ENCODE results near the gene DNAJC11.
"Not testable (repeated sequence)": the region's sequence is repeated elsewhere in the genome, so short reads cannot be mapped to it uniquely, and the experiment has no call there.

Gene DNAJC11

GRCh38 chr1:6743189-6744101 lies 41.8 kb upstream of the DNAJC11 start:
- H3K4me3 ChIP-seq (ENCODE audit: insufficient read depth in 1 of 2, low read depth in 1 of 2, low read length in 2 of 2) = peak overlapping the region in 1 of 2 experiments; percentile 40
- peaks cover 0 to 12% of the 10 kb centered on the region in 2 experiments for H3K27me3 ChIP-seq (ENCODE audit: control insufficient read depth in 1 of 2, insufficient read depth in 1 of 2, low read length in 2 of 2)
- no peak overlapping the region for H4K8ac ChIP-seq (ENCODE audit: low read length)
- no peaks in the 10 kb centered on the region for H3K79me1 ChIP-seq (replicated peaks; ENCODE audit: low read length, poor library complexity, severe bottlenecking)
- H3K18ac ChIP-seq (ENCODE audit: low read depth in 1 of 2, low read length in 2 of 2) = peak overlapping the region in 1 of 2 experiments; percentile 85
- H3K27ac ChIP-seq (ENCODE audit: low read length, poor library complexity, severe bottlenecking) = peak overlapping the region; percentile 86
- no peaks in the 10 kb centered on the region for H3K9me3 ChIP-seq (ENCODE audit: control insufficient read depth, low read length)
- H2AK5ac ChIP-seq (ENCODE audit: low read length, severe bottlenecking) = no peak overlapping the region
- peak overlapping the region; percentile 4 for H3K4me2 ChIP-seq (ENCODE audit: low read length, poor library complexity, severe bottlenecking)
- H2BK15ac ChIP-seq (ENCODE audit: low read depth, poor library complexity, severe bottlenecking) = no peak overlapping the region
- peak; percentile 68 for DNase-seq
- H2BK12ac ChIP-seq (ENCODE audit: low read length in 2 of 2) = peak overlapping the region in 1 of 2 experiments; percentile 80
- H3K4ac ChIP-seq (ENCODE audit: low read depth in 1 of 2, low read length in 2 of 2) = no peak overlapping the region
- peak overlapping the region; percentile 89 for H2AFZ ChIP-seq (ENCODE audit: low read depth, low read length)
- 79% methylated on average over 19 of the region's 20 CpGs for WGBS
- H3K14ac ChIP-seq (ENCODE audit: low read length in 2 of 2) = no peak overlapping the region
- peak overlapping the region; percentile 84 for H3K9ac ChIP-seq (ENCODE audit: low read length)
- H3K23ac ChIP-seq (ENCODE audit: low read length in 2 of 2) = peak overlapping the region in 1 of 2 experiments; percentile 31
- no peaks in the 10 kb centered on the region for H3K36me3 ChIP-seq (ENCODE audit: control insufficient read depth in 1 of 2, insufficient read depth in 2 of 2, low read depth in 1 of 2, low read length in 2 of 2)
- no peak overlapping the region for H2BK120ac ChIP-seq (ENCODE audit: low read depth, low read length)
- H2BK5ac ChIP-seq (ENCODE audit: low read depth, low read length, poor library complexity, severe bottlenecking) = no peak overlapping the region
- H4K91ac ChIP-seq (ENCODE audit: low read length) = peak overlapping the region; percentile 18
- peaks cover 14% of the 10 kb centered on the region for H3K4me1 ChIP-seq (ENCODE audit: control insufficient read depth, insufficient read depth, low read depth, low read length)

DNA sequence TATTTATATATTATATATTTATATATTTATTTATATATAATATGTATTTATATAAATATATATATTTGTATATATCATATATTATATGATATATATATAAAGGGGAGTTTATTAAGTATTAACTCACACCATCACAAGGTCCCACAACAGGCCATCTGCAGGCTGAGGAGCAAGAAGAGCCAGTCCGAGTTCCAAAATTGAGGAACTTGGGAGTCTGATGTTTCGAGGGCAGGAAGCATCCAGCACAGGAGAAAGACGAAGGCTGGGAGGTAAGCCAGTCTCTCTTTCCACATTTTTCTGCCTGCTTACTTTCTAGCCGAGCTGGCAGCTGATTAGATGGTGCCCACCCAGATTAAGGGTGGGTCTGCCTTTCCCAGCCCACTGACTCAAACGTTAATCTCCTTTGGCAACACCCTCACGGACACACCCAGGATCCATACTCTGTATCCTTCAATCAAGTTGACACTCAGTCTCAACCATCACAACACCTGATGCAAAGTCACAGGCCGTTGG lies 41.1 kb upstream of the DNAJC11 start:
- not testable (repeated sequence) for H2BK5ac ChIP-seq (ENCODE audit: low read depth, low read length, poor library complexity, severe bottlenecking); H2BK15ac ChIP-seq (ENCODE audit: low read depth, poor library complexity, severe bottlenecking); H2AFZ ChIP-seq (ENCODE audit: low read depth, low read length); H3K36me3 ChIP-seq (ENCODE audit: control insufficient read depth in 1 of 2, insufficient read depth in 2 of 2, low read depth in 1 of 2, low read length in 2 of 2); H2AK5ac ChIP-seq (ENCODE audit: low read length, severe bottlenecking); H4K8ac ChIP-seq (ENCODE audit: low read length); H2BK12ac ChIP-seq (ENCODE audit: low read length in 2 of 2); H3K4me2 ChIP-seq (ENCODE audit: low read length, poor library complexity, severe bottlenecking); H3K4me3 ChIP-seq (ENCODE audit: insufficient read depth in 1 of 2, low read depth in 1 of 2, low read length in 2 of 2); H3K4ac ChIP-seq (ENCODE audit: low read depth in 1 of 2, low read length in 2 of 2); H3K9me3 ChIP-seq (ENCODE audit: control insufficient read depth, low read length); H3K14ac ChIP-seq (ENCODE audit: low read length in 2 of 2); H3K27me3 ChIP-seq (ENCODE audit: control insufficient read depth in 1 of 2, insufficient read depth in 1 of 2, low read length in 2 of 2); H3K9ac ChIP-seq (ENCODE audit: low read length); H3K79me1 ChIP-seq (replicated peaks; ENCODE audit: low read length, poor library complexity, severe bottlenecking); H3K27ac ChIP-seq (ENCODE audit: low read length, poor library complexity, severe bottlenecking); H2BK120ac ChIP-seq (ENCODE audit: low read depth, low read length); DNase-seq
- 86% methylated on average over 7 of the region's 7 CpGs for WGBS
- peak overlapping the region in 1 of 2 experiments; percentile 31 for H3K23ac ChIP-seq (ENCODE audit: low read length in 2 of 2)
- H3K4me1 ChIP-seq (ENCODE audit: control insufficient read depth, insufficient read depth, low read depth, low read length) = peaks cover 14% of the 10 kb centered on the region
- peak overlapping the region; percentile 4 for H4K91ac ChIP-seq (ENCODE audit: low read length)
- H3K18ac ChIP-seq (ENCODE audit: low read depth in 1 of 2, low read length in 2 of 2) = peak overlapping the region in 1 of 2 experiments; percentile 26

DNA sequence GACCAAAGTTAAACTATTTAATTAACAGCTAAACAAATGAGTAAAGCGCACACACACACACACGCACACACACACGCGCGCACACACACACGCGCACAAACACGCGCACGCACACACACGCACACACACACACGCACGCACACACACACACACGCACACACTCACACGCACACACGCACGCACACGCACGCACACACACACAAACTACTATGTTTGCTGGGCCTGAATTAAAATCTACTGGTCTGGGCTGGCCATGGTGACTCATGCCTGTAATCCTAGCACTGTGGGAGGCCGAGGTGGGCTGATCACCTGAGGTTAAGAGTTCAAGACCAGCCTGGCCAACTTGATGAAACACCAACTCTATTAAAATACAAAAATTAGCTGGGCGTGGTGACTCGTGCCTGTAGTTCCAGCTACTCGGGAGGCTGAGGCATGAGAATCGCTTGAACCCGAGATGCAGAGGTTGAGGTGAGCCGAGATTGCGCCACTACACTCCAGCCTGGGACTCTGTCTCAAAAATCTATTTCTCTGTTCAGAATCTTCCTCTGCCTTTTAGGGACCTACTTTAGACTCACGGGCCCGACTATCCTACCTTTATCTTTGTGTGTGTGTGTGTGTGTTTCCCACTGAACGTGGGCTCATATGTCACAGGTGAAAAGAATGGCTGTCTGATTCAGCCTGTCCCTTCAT lies 37.5 kb upstream of the DNAJC11 start:
- H3K4ac ChIP-seq (ENCODE audit: low read depth in 1 of 2, low read length in 2 of 2) = no peak overlapping the region
- H3K4me2 ChIP-seq (ENCODE audit: low read length, poor library complexity, severe bottlenecking) = no peak overlapping the region
- H3K27ac ChIP-seq (ENCODE audit: low read length, poor library complexity, severe bottlenecking) = no peak overlapping the region

DNA sequence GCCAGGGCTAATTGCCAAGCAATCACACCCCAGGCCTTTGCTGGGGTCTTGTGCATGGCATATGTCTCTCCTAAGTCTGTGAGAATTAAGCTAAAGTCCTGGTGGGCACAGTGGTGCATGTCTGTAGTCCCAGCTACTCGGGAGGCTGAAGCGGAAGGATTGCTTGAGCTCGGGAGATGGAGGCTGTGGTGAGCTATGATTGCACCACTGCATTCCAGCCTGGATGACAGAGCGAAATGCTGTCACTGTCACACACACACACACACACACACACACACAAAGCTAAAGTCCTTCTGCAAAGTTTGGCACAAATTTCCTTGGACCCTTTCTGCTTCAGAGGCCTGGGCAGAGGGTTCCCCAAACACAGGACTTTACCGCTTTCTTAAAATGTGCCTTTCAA lies 31.3 kb upstream of the DNAJC11 start:
- Histone ChIP-seq H4K8ac (ENCODE audit: low read length) (no peak overlapping the region), H3K14ac (ENCODE audit: low read length in 2 of 2) (no peak overlapping the region), H3K4me1 (ENCODE audit: control insufficient read depth, insufficient read depth, low read depth, low read length) (no peaks in the 10 kb centered on the region), H2BK120ac (ENCODE audit: low read depth, low read length) (no peak overlapping the region), H3K4me2 (ENCODE audit: low read length, poor library complexity, severe bottlenecking) (no peak overlapping the region), H2BK5ac (ENCODE audit: low read depth, low read length, poor library complexity, severe bottlenecking) (no peak overlapping the region), H3K27me3 (ENCODE audit: control insufficient read depth in 1 of 2, insufficient read depth in 1 of 2, low read length in 2 of 2) (no peaks in the 10 kb centered on the region), H3K4ac (ENCODE audit: low read depth in 1 of 2, low read length in 2 of 2) (no peak overlapping the region), H2AK5ac (ENCODE audit: low read length, severe bottlenecking) (no peak overlapping the region), H3K27ac (ENCODE audit: low read length, poor library complexity, severe bottlenecking) (no peak overlapping the region), H3K23ac (ENCODE audit: low read length in 2 of 2) (no peak overlapping the region), H2BK15ac (ENCODE audit: low read depth, poor library complexity, severe bottlenecking) (no peak overlapping the region), H2AFZ (ENCODE audit: low read depth, low read length) (no peak overlapping the region), H4K91ac (ENCODE audit: low read length) (no peak overlapping the region), H2BK12ac (ENCODE audit: low read length in 2 of 2) (no peak overlapping the region), H3K9ac (ENCODE audit: low read length) (no peak overlapping the region), H3K18ac (ENCODE audit: low read depth in 1 of 2, low read length in 2 of 2) (no peak overlapping the region), H3K4me3 (ENCODE audit: insufficient read depth in 1 of 2, low read depth in 1 of 2, low read length in 2 of 2) (no peak overlapping the region), H3K9me3 (ENCODE audit: control insufficient read depth, low read length) (no peaks in the 10 kb centered on the region), H3K79me1 (replicated peaks; ENCODE audit: low read length, poor library complexity, severe bottlenecking) (no peaks in the 10 kb centered on the region), H3K36me3 (ENCODE audit: control insufficient read depth in 1 of 2, insufficient read depth in 2 of 2, low read depth in 1 of 2, low read length in 2 of 2) (no peaks in the 10 kb centered on the region)
- no peak for DNase-seq
- WGBS = 89% methylated on average over 5 of the region's 5 CpGs

More for the DNA sequence above, 37.5 kb upstream of the DNAJC11 start:
- H3K9ac ChIP-seq (ENCODE audit: low read length) = no peak overlapping the region
- no peak overlapping the region for H3K23ac ChIP-seq (ENCODE audit: low read length in 2 of 2)
- H2AFZ ChIP-seq (ENCODE audit: low read depth, low read length) = no peak overlapping the region
- no peak overlapping the region for H3K18ac ChIP-seq (ENCODE audit: low read depth in 1 of 2, low read length in 2 of 2)
- no peak overlapping the region for H3K4me3 ChIP-seq (ENCODE audit: insufficient read depth in 1 of 2, low read depth in 1 of 2, low read length in 2 of 2)
- H3K4me1 ChIP-seq (ENCODE audit: control insufficient read depth, insufficient read depth, low read depth, low read length) = peaks cover 10% of the 10 kb centered on the region
- H2BK5ac ChIP-seq (ENCODE audit: low read depth, low read length, poor library complexity, severe bottlenecking) = no peak overlapping the region
- no peaks in the 10 kb centered on the region for H3K27me3 ChIP-seq (ENCODE audit: control insufficient read depth in 1 of 2, insufficient read depth in 1 of 2, low read length in 2 of 2)
- 68% methylated on average over 27 of the region's 30 CpGs for WGBS
- H3K14ac ChIP-seq (ENCODE audit: low read length in 2 of 2) = no peak overlapping the region
- no peak overlapping the region for H4K91ac ChIP-seq (ENCODE audit: low read length)
- no peaks in the 10 kb centered on the region for H3K9me3 ChIP-seq (ENCODE audit: control insufficient read depth, low read length)
- no peaks in the 10 kb centered on the region for H3K79me1 ChIP-seq (replicated peaks; ENCODE audit: low read length, poor library complexity, severe bottlenecking)
- H4K8ac ChIP-seq (ENCODE audit: low read length) = no peak overlapping the region
- no peak for DNase-seq
- H2BK12ac ChIP-seq (ENCODE audit: low read length in 2 of 2) = no peak overlapping the region
- no peak overlapping the region for H2BK15ac ChIP-seq (ENCODE audit: low read depth, poor library complexity, severe bottlenecking)
- no peak overlapping the region for H2AK5ac ChIP-seq (ENCODE audit: low read length, severe bottlenecking)
- H2BK120ac ChIP-seq (ENCODE audit: low read depth, low read length) = no peak overlapping the region
- H3K36me3 ChIP-seq (ENCODE audit: control insufficient read depth in 1 of 2, insufficient read depth in 2 of 2, low read depth in 1 of 2, low read length in 2 of 2) = no peaks in the 10 kb centered on the region
